GM21737 (cell line): ENCODE data around the gene FRMPD1.
"Not testable (repeated sequence)": the region's sequence is repeated elsewhere in the genome, so short reads cannot be mapped to it uniquely, and the experiment has no call there.

ENCODE experiments used
- ATAC-seq: cut with Tn5 transposase; IDR thresholded peaks from one replicate; pipeline ENCODE4 v1.9.1; 2021; ENCODE audit warnings: mild to moderate bottlenecking, moderate library complexity; ENCODE audit not compliant: unreplicated experiment

Gene FRMPD1

DNA sequence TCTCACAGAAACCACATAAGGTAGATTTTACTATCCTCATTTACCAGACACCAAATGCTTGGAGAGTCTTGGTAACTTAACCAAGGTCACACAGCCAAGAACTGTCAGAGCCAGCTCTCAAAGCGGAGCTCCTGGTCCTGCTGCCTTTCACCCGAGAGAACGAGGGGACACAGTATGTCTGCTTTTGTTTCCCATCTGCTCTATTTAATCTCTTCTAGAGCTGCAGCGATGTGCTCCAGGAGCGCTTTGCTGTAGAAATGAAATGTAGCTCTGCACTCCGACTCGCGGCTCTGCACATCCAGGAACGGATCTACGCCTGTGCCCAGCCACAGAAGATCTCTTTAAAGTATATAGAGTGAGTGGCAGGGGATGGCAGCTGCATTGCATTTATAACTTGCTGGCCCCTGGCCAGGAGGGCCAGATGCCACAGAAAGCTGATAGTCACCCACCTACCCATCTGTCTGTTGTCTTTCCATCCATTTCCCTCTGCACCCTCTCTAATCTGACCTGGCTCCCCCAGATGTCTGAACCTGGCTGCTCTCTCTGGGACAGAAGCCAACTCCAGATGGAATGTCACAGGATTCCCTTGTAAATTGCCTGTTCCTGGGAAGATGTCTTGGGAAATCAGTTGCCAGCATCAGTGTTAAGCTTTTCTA is 81.5 kb downstream of the FRMPD1 start:
- ATAC-seq = no peak

DNA sequence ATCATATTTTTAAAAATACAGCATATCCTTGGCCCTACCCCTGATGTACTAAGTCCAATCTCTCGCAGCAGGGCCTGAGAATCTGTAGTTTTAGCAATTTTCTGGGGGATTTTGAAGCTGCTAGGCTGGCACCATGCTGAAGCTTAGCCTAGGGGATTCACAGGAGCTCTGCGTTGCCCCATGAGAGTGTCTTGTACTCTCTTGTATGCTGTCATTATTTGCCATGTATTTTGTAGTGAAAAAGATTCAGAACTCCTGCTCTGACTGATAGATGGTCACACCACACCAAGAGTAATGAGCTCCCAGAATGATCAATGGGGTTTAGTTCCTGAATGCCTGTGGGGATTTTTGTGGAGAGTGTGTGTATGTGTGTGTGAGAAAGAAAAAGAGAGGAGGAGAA is 82.2 kb downstream of the FRMPD1 start:
- no peak for ATAC-seq

- ATAC-seq = no peak
These were observed 88.5 kb downstream of the FRMPD1 start for GRCh38 chr9:37739222-37739621.

DNA sequence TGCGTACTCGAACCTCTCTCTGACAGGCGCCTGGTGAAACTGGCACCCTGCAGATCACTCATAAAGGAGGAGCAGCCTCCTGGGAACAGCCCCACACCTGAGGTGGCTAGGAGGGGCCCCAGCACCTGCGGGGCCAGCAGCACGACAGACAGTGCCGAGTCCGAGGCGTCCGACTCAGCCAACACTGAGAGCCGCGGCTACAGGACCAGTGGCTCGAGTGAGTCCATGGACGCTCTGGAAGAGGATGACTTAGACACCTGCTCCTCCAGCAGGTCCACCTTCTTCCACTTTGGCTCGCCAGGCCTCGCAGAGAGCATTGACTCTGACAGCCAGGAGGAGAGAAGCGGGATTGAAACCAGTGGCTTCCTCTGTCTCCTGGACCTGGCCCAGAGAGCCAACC is 89.4 kb downstream of the FRMPD1 start:
- ATAC-seq = no peak

DNA sequence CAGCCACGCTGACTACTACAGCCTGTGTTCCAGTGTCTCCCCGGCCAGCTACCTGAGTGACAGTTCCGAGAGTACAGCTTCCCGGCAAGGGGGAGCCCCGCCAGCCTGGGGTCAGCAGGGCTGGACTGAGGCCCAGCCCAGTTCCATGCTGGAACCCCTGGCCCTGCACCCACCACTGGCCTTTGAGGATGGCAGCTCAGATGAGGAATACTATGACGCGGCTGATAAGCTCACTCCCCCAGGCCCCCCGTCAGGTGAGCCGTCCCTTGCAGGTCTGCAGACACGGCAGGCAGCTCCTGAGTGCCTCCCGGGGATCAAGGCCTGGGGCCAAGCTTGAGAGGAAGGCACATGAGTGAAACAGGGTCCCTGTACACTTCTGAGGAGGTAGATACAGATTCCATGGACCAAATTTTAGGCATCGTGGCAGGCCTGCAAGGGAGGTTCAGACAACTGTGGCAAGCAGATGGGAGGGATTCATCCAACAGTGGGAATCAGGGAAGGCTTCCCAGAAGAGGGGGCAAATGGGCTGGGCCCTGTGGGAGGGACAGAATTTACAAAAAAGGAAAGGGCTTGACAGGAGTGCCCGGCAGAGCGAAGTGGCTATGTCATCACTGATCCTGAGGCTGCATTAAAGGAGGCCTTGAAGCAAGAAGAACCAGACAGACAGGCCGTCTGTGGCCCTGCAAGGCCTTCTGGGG is 90.0 kb downstream of the FRMPD1 start:
- ATAC-seq = no peak

- ATAC-seq = no peak
These were observed 95.2 kb downstream of the FRMPD1 start for GRCh38 chr9:37745970-37746369.

GRCh38 chr9:37746448-37747270 is 95.9 kb downstream of the FRMPD1 start:
- ATAC-seq = no peak

DNA sequence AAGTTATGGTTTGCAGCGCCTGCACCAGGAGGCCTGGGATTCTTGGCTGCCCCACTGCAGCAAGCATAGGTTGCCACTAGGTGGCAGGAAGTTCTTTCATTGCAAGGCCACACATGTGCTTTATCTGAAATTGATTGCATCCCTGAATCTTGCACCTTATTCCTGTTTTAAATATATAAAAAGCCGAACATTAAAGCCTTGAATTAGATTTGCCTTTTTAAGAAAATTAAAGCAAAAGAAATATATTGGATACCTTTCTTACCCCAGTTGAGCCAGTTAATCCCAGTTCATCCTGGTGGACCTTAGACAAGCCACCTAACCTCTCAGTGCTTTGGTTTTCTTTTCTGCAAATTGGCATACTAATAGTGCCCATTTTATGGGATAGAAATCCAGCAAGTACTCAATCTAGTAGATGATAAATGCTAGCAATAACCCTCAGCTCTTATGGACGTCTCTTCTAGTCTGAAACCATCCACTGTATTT is 96.6 kb downstream of the FRMPD1 start:
- no peak for ATAC-seq

DNA sequence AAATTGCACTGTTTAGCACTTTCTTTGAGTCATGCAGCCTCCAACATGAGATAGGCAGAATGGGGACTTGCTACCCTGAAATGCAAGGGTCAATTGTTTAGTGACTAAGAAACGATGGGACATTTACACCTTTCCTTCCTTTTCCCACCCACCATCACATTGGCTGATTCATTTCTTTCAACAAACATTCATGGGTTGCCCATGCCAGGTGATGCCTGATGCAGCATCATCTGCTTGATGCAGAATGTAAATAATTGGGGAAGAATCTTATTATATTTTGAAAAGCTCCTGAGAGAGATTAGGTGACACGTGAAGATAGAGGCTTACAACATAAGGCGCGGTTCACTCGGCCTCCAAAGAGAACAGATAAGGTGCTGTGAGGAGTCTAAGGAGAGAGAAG is 98.4 kb downstream of the FRMPD1 start:
- no peak for ATAC-seq

DNA sequence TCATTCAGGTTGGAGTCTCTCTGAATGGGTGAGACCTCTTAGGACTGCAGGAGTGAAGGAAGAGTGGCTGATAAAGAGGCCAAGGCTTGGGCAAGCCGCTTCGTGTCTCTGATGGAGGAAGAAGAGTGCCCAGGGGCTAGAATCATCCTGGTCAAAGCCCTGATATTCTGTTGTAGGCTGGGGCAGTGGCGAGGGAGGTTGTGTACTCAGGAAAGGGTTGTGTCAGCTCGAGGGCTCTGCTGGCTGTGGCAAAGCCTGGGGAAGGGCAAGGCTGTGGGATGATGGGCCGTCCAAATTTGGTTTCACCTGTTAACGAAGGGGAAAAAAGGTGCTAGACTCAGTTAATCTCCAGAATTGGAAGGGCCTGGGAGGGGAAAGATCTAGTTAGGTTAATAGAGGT is 100.4 kb downstream of the FRMPD1 start:
- ATAC-seq = no peak

- not testable (repeated sequence) for ATAC-seq
These were observed 101.0 kb downstream of the FRMPD1 start for GRCh38 chr9:37751704-37752103.

GRCh38 chr9:37752112-37752511 is 101.4 kb downstream of the FRMPD1 start:
- not testable (repeated sequence) for ATAC-seq

- ATAC-seq = no peak
These were observed 102.1 kb downstream of the FRMPD1 start for GRCh38 chr9:37752642-37753488.

- peak; percentile 93 for ATAC-seq
These were observed 102.9 kb downstream of the FRMPD1 start, which contains the start of gene TRMT10B for GRCh38 chr9:37753489-37754190. Gene TRMT10B (plus strand): TSS chr9:37753805. CDS start chr9:37761932, 8,127 bp downstream.

- ATAC-seq = no peak
These were observed 108.0 kb downstream of the FRMPD1 start for GRCh38 chr9:37758747-37759146.

GRCh38 chr9:37760416-37761161 is 109.8 kb downstream of the FRMPD1 start:
- no peak for ATAC-seq

- ATAC-seq = no peak
These were observed 110.8 kb downstream of the FRMPD1 start for GRCh38 chr9:37761511-37761910.

- ATAC-seq = not testable (repeated sequence)
These were observed 114.5 kb downstream of the FRMPD1 start for GRCh38 chr9:37765263-37765662.

GRCh38 chr9:37769306-37769705 is 118.6 kb downstream of the FRMPD1 start:
- no peak for ATAC-seq
